ENCODE data around the gene OSBPL10. TPM values are rescaled to one million over a fixed set of nuclear protein-coding genes. Genes with fewer than 3 reads are reported as not detected.

Gene OSBPL10
- total RNA-seq, 2 donors from 2014 or later = 23.8 to 33.6 TPM

GRCh38 chr3:31798840-31799239 lies 182.2 kb downstream of the OSBPL10 start:
- no peak for DNase-seq
- peaks cover 15% of the 10 kb centered on the region for H3K9me3 Mint-ChIP-seq
- no peaks in the 10 kb centered on the region for H3K27me3 ChIP-seq (ENCODE audit: control insufficient read depth, insufficient read depth, low read length, poor library complexity, severe bottlenecking)
- no peak overlapping the region for H3K27ac Mint-ChIP-seq
- H3K9ac ChIP-seq (ENCODE audit: extremely low read depth, low read length, poor library complexity, severe bottlenecking) = no peak overlapping the region
- H3K36me3 ChIP-seq (ENCODE audit: control insufficient read depth, insufficient read depth, low read length) = no peaks in the 10 kb centered on the region
- TF ChIP-seq CTCF (conservative IDR thresholded peaks at IDR 0.05) = no peak
- H3K4me1 ChIP-seq (ENCODE audit: control insufficient read depth, insufficient read depth, low read length) = no peaks in the 10 kb centered on the region
- H3K4me3 ChIP-seq (ENCODE audit: low read length) = no peak overlapping the region
- H3K4me3 Mint-ChIP-seq = no peak overlapping the region
- peaks cover 16% of the 10 kb centered on the region for H3K36me3 Mint-ChIP-seq (ENCODE audit: low read depth)
- no peaks in the 10 kb centered on the region for H3K4me1 Mint-ChIP-seq
- H3K27ac ChIP-seq (ENCODE audit: low read depth, low read length) = no peak overlapping the region
- H3K27me3 Mint-ChIP-seq (ENCODE audit: insufficient read depth) = no peaks in the 10 kb centered on the region
- no peaks in the 10 kb centered on the region for H3K9me3 ChIP-seq (ENCODE audit: control insufficient read depth, low read length)
- 90 to 98% methylated on average over 4 of the region's 4 CpGs for WGBS, 2 experiments (ENCODE audit: insufficient coverage in 1 of 2, insufficient read length in 1 of 2)

GRCh38 chr3:31793821-31794220 lies 187.2 kb downstream of the OSBPL10 start:
- Histone ChIP-seq H3K36me3 (ENCODE audit: control insufficient read depth, insufficient read depth, low read length) (no peaks in the 10 kb centered on the region), H3K9me3 (ENCODE audit: control insufficient read depth, low read length) (no peaks in the 10 kb centered on the region), H3K9ac (ENCODE audit: extremely low read depth, low read length, poor library complexity, severe bottlenecking) (no peak overlapping the region), H3K27ac (ENCODE audit: low read depth, low read length) (no peak overlapping the region), H3K4me3 (ENCODE audit: low read length) (no peak overlapping the region), H3K27me3 (ENCODE audit: control insufficient read depth, insufficient read depth, low read length, poor library complexity, severe bottlenecking) (no peaks in the 10 kb centered on the region), H3K4me1 (ENCODE audit: control insufficient read depth, insufficient read depth, low read length) (no peaks in the 10 kb centered on the region)
- TF ChIP-seq CTCF (conservative IDR thresholded peaks at IDR 0.05) = no peak
- Mint-ChIP-seq H3K4me1 (no peaks in the 10 kb centered on the region), H3K36me3 (ENCODE audit: low read depth) (peaks cover 16% of the 10 kb centered on the region), H3K4me3 (no peak overlapping the region), H3K27me3 (ENCODE audit: insufficient read depth) (no peaks in the 10 kb centered on the region), H3K9me3 (peaks cover 15% of the 10 kb centered on the region), H3K27ac (no peak overlapping the region)
- 92% methylated on average over 4 of the region's 4 CpGs; no CpG with 5 or more reads in 1 of the 2 experiments for WGBS, 2 experiments (ENCODE audit: insufficient coverage in 1 of 2, insufficient read length in 1 of 2)
- no peak for DNase-seq

GRCh38 chr3:31791090-31791430 lies 190.0 kb downstream of the OSBPL10 start:
- no peaks in the 10 kb centered on the region for H3K27me3 ChIP-seq (ENCODE audit: control insufficient read depth, insufficient read depth, low read length, poor library complexity, severe bottlenecking)
- no peak overlapping the region for H3K4me3 Mint-ChIP-seq
- no peak overlapping the region for H3K27ac Mint-ChIP-seq
- 98 to 100% methylated on average over 2 of the region's 2 CpGs for WGBS, 2 experiments (ENCODE audit: insufficient coverage in 1 of 2, insufficient read length in 1 of 2)
- no peak overlapping the region for H3K4me3 ChIP-seq (ENCODE audit: low read length)
- no peaks in the 10 kb centered on the region for H3K27me3 Mint-ChIP-seq (ENCODE audit: insufficient read depth)
- TF ChIP-seq CTCF (conservative IDR thresholded peaks at IDR 0.05) = no peak
- peaks cover 15% of the 10 kb centered on the region for H3K9me3 Mint-ChIP-seq
- no peak overlapping the region for H3K27ac ChIP-seq (ENCODE audit: low read depth, low read length)
- peaks cover 15% of the 10 kb centered on the region for H3K36me3 Mint-ChIP-seq (ENCODE audit: low read depth)
- H3K36me3 ChIP-seq (ENCODE audit: control insufficient read depth, insufficient read depth, low read length) = no peaks in the 10 kb centered on the region
- no peak for DNase-seq
- no peaks in the 10 kb centered on the region for H3K4me1 Mint-ChIP-seq
- H3K9ac ChIP-seq (ENCODE audit: extremely low read depth, low read length, poor library complexity, severe bottlenecking) = no peak overlapping the region
- no peaks in the 10 kb centered on the region for H3K9me3 ChIP-seq (ENCODE audit: control insufficient read depth, low read length)
- H3K4me1 ChIP-seq (ENCODE audit: control insufficient read depth, insufficient read depth, low read length) = no peaks in the 10 kb centered on the region
